VCaP (cell line): ENCODE data around the gene EXOSC3.
"Not testable (repeated sequence)": the region's sequence is repeated elsewhere in the genome, so short reads cannot be mapped to it uniquely, and the experiment has no call there.

Experiments used
- H3K27ac ChIP-seq: fragments of 450-650 bp; 2 replicates; pipeline ENCODE4 v1.5.1; 2017
- CTCF ChIP-seq: fragments of 450-650 bp; conservative IDR thresholded peaks from 2 replicates; pipeline ENCODE4 v1.5.1; 2017; ENCODE audit warnings: mild to moderate bottlenecking, moderate library complexity

EXOSC3 gene

GRCh38 chr9:37784616-37785483, at the start of gene EXOSC3:
Gene EXOSC3 (minus strand): TSS chr9:37785064. CDS start chr9:37785044, 20 bp downstream.
- H3K27ac ChIP-seq = peak within 1 kb of the TSS; percentile 87
- no peak for TF ChIP-seq CTCF

DNA sequence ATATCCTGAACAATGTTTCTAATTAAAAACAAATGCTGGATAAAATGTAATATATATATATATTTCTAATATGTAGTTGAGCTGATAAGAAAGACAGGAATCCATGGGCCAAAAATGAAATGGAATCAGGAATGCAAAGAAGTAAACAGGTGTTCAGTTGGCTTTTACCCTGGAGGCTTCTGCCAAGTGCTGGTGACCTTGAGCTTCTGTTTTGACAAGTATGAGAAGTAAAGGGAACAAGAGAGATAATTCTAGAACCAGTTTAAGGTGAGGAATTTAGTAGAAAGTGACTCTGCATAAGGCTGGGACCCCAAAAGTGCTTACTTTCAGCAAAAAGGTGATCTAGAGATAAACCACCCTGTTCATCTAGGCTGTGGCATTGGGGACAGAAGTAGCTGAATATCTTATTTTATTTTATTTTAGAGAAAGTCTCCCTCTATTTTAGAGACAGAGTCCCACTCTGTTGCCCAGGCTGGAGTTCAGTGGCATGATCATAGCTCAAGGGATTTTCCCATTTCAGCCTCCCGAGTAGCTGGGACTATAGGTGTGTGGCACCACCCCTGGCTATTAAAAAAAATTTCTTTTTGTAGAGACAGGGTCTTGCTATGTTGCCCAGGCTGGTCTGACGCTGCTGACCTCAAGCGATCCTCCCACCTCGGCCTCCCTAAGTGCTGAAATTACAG, 42.8 kb upstream of the EXOSC3 start:
- no peak overlapping the region for H3K27ac ChIP-seq
- TF ChIP-seq CTCF = no peak

GRCh38 chr9:37825174-37825573, 40.3 kb upstream of the EXOSC3 start:
- not testable (repeated sequence) for H3K27ac ChIP-seq

GRCh38 chr9:37820142-37820541, 35.3 kb upstream of the EXOSC3 start:
- no peak overlapping the region for H3K27ac ChIP-seq
- no peak for TF ChIP-seq CTCF

- no peak overlapping the region for H3K27ac ChIP-seq
- TF ChIP-seq CTCF = no peak
Measured at GRCh38 chr9:37818849-37819248, 34.0 kb upstream of the EXOSC3 start.

DNA sequence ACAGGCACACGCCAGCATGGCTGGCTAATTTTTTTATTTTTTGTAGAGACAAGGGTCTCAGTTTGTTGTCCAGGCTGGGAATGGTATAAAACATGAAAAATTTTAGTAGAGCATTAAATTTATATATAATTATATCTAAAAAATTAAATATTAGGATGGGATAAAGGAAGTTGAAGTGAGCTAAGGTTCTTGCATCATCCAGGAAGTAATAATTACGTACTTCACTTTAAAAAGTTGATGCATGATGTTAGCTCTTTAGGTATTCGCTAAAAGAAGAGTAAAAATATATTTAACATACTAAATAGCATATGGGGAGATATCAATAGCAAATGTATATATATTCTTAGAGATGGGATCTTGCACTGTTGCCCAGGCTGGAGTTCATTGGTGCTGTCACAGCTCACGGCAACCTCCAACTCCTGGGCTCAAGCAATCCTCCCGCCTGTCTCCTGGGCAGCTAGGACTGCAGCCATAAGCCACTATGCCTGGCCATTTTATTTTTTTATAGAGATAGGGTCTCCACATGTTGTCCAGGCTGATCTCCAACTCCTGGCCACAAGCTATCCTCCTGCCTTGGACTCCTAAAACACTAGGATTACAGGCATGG, 28.0 kb upstream of the EXOSC3 start:
- H3K27ac ChIP-seq = no peak overlapping the region
- TF ChIP-seq CTCF = no peak

GRCh38 chr9:37811906-37812476, 27.1 kb upstream of the EXOSC3 start:
- no peak for TF ChIP-seq CTCF
- H3K27ac ChIP-seq = no peak overlapping the region

DNA sequence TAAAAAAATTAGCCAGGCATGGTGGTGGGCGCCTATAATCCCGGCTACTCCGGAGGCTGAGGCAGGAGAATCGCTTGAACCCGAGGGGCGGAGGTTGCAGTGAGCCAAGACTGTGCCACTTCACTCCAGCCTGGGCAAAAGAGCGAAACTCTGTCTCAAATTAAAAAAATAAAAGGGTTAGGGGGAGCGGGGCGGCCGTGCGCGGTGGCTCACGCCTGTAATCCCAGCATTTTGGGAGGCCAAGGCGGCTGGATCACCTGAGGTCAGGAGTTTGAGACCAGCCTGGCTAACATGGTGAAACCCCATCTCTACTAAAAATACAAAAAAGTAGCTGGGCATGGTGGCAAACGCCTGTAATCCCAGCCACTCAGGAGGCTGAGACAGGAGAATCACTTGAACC, 24.8 kb upstream of the EXOSC3 start:
- not testable (repeated sequence) for H3K27ac ChIP-seq
